Activated B cell treated with CpG ODN at 0.5 μM for 24 hours (primary cell): ENCODE results near the gene PDE5A. TPM values are rescaled to one million over a fixed set of nuclear protein-coding genes. Genes with fewer than 3 reads are reported as not detected.
"Not testable (repeated sequence)": the region's sequence is repeated elsewhere in the genome, so short reads cannot be mapped to it uniquely, and the experiment has no call there.

Experiments used
- ATAC-seq: fragments of 200-7000 bp; cut with Tn5 transposase; one replicate; pipeline ENCODE4 v1.10.0; 2021; ENCODE audit warnings: low read depth, mild to moderate bottlenecking, moderate library complexity
- CTCF ChIA-PET: fragments of 350-600 bp; sonication (Branson Sonifier 250); formaldehyde crosslinking; loops from one replicate; lab custom pipeline; 2021; ENCODE audit warnings: antibody characterized with exemption; lab: Charles Lee
- POLR2A ChIA-PET: fragments of 350-600 bp; sonication (Branson Sonifier 250); formaldehyde crosslinking; loops from one replicate; lab custom pipeline; 2021; ENCODE audit warnings: antibody characterized with exemption; lab: Charles Lee
- DNase-seq: peaks from one replicate; pipeline ENCODE4 v3.0.0; 2022
- H3K27ac Mint-ChIP-seq: one replicate; pipeline ENCODE4 v1.8.0; 2020; ENCODE audit warnings: mixed read lengths
- H3K27me3 Mint-ChIP-seq: one replicate; pipeline ENCODE4 v1.8.0; 2021; ENCODE audit warnings: mixed read lengths
- H3K36me3 Mint-ChIP-seq: one replicate; pipeline ENCODE4 v1.8.0; 2021; ENCODE audit warnings: low read depth, mixed read lengths
- H3K4me1 Mint-ChIP-seq: one replicate; pipeline ENCODE4 v1.8.0; 2021; ENCODE audit warnings: mixed read lengths
- H3K4me3 Mint-ChIP-seq: one replicate; pipeline ENCODE4 v1.8.0; 2020; ENCODE audit warnings: mild to moderate bottlenecking, mixed read lengths
- H3K9me3 Mint-ChIP-seq: one replicate; pipeline ENCODE4 v1.8.0; 2020; ENCODE audit warnings: mixed read lengths
- CTCF ChIP-seq: fragments of 200-600 bp; IDR thresholded peaks from one replicate; pipeline ENCODE4 v1.8.0; 2022; ENCODE audit warnings: antibody characterized with exemption, mild to moderate bottlenecking
- intact Hi-C: fragments of 100-400 bp; cut with micrococcal nuclease; formaldehyde crosslinking; loops from one replicate; pipeline ENCODE4 v1.15.1; 2024
- total RNA-seq: library from RNA; stranded (reverse); gene quantifications from 2 replicates; pipeline ENCODE4 v1.2.3, GENCODE V29; 2022

Gene PDE5A
- total RNA-seq, 1 donor from 2014 or later = 0.47 TPM

DNA sequence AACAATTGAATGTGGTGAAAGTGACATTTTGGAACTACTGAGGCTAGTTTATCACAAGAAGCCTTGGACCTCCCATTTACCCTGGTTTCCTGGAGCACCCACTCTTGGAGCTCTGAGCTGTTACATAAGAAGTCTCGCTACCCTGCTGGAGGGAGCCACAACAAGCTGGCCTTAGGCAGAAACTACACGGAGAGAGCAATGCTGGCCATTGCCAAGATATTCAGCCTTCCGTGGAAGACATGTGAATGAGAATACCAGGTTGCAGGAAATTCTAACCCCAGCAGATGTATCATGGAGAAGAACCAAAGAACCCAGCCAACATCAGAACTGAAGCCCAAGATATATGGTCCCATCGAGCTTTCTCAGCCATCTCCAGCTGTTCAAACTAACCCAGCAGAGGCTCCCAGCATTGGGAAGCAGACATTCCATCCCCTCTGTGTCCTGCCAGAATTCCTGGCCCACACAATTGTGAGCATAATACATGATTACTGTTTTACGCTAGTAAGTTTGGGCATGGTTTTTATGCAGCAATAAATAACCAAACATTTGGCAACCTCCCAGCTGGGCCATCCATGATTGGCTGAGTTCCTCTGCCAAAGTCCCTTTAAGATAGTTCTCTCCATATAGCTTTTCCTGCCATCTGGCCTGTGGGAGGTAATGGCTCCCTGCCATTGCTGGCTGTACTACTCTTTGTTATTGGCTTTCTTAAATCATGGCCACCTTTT is 17.9 kb upstream of the PDE5A start:
- TF ChIP-seq CTCF = no peak
- Mint-ChIP-seq H3K27ac (no peak overlapping the region), H3K4me1 (no peaks in the 10 kb centered on the region), H3K27me3 (peaks cover 14% of the 10 kb centered on the region), H3K9me3 (no peaks in the 10 kb centered on the region), H3K4me3 (no peak overlapping the region), H3K36me3 (no peaks in the 10 kb centered on the region)
- DNase-seq (no peak), ATAC-seq (no peak)
- ChIA-PET POLR2A (no interaction called here), CTCF (no interaction called here)
- intact Hi-C loops = no loop called here

DNA sequence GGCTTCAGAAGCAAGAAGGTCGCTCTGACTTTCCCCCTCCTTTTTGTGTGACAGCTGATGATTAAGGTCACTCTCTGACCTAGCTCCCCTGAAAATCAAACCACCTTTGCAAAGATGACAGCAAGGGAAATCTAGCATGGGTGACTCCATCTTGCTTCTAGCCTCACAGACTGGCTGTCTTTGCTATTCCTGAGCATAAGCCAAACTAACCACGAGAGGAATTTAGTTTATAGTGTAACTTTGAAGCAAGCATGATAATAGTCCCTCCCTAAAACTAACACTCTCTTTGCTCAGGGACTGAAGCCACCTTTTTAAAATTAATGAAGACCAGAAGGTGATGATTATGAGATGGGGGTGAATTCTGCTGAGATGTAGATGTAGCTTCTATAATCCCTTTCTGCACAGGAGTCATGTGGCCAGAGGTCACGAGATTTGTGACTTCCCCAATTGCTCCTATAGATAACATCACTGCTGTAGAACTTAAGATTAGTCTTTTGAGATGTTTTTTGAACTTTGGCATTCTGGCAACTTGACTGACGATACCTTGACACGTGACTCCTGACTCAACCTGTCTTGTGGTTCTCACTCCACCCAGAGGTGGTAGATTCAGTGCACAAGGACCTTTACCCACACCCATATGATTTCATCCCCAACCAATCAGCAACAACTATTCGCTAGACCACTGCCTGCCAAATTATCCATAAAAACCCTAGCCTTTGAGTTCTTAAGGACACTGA is 14.9 kb upstream of the PDE5A start:
- no peaks in the 10 kb centered on the region for H3K9me3 Mint-ChIP-seq
- no peaks in the 10 kb centered on the region for H3K4me1 Mint-ChIP-seq
- no peak for ATAC-seq
- no peak for DNase-seq
- CTCF ChIA-PET = no interaction called here
- intact Hi-C loops = no loop called here
- POLR2A ChIA-PET = no interaction called here
- H3K4me3 Mint-ChIP-seq = no peak overlapping the region
- H3K27me3 Mint-ChIP-seq = peaks cover 8% of the 10 kb centered on the region
- TF ChIP-seq CTCF = no peak
- H3K36me3 Mint-ChIP-seq = no peaks in the 10 kb centered on the region
- H3K27ac Mint-ChIP-seq = no peak overlapping the region

DNA sequence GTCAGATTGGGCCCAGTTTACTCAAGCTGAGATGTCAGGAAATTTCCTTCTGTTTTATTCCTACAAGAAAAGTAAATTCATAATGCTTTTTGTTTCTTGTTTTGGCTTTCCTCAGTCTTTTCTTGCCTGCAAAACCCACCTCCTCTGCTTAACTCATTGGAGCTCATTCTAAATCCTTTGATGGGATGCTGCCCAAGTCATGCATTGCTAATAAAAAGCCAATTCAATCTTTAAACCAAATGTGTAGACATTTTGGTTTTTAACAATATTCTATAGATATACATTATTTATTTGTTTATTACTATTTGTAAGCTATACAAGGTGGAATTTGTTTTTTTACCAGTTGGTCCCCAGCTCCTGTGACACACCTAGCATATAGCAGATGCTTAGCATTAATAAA is 13.2 kb upstream of the PDE5A start:
- POLR2A ChIA-PET = no interaction called here
- no peak for DNase-seq
- intact Hi-C loops = no loop called here
- Mint-ChIP-seq H3K9me3 (no peaks in the 10 kb centered on the region), H3K36me3 (no peaks in the 10 kb centered on the region), H3K27ac (no peak overlapping the region), H3K4me3 (no peak overlapping the region), H3K27me3 (peaks cover 8% of the 10 kb centered on the region), H3K4me1 (no peaks in the 10 kb centered on the region)
- CTCF ChIA-PET = interaction anchor here (2.6 kb wide), 1 partner anchor 13 kb away, joined by 11 read pairs; the partner anchor contains the start of gene PDE5A
- no peak for TF ChIP-seq CTCF
- no peak for ATAC-seq

DNA sequence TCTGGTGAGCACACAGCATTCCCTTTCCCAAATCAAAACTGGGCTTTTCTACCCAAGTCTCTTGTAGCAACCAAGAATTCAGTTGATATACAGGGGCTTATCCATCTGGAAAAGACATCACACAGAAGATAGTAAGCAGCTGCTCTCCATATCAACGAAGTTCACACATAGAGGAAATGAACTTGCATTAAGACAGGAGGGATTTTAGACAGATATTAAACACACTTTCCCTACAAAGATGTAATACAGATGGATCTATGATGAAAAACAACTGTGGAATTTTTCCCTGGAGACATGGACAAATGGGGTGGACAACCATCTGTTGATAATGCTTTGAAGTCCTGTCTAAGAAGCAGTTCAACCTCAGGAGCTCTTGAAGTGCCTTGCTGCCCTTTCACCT is 9.8 kb upstream of the PDE5A start:
- H3K9me3 Mint-ChIP-seq = no peaks in the 10 kb centered on the region
- H3K4me1 Mint-ChIP-seq = no peaks in the 10 kb centered on the region
- no peaks in the 10 kb centered on the region for H3K36me3 Mint-ChIP-seq
- H3K4me3 Mint-ChIP-seq = no peak overlapping the region
- ChIA-PET POLR2A (no interaction called here), CTCF (no interaction called here)
- H3K27me3 Mint-ChIP-seq = peaks cover 12% of the 10 kb centered on the region
- ATAC-seq (no peak), DNase-seq (no peak)
- H3K27ac Mint-ChIP-seq = no peak overlapping the region
- intact Hi-C loops = no loop called here
- no peak for TF ChIP-seq CTCF

GRCh38 chr4:119636851-119637250 is 8.2 kb upstream of the PDE5A start:
- H3K27ac Mint-ChIP-seq, H3K9me3 Mint-ChIP-seq, POLR2A ChIA-PET, H3K36me3 Mint-ChIP-seq, ATAC-seq, H3K4me3 Mint-ChIP-seq, intact Hi-C loops, DNase-seq, H3K4me1 Mint-ChIP-seq: not testable (repeated sequence)
- CTCF ChIA-PET = interaction anchor here (1.3 kb wide), 1 partner anchor 12 kb away, joined by 3 read pairs; no protein-coding TSS in a partner anchor
- peaks cover 18% of the 10 kb centered on the region for H3K27me3 Mint-ChIP-seq
